Activated CD4-positive, alpha-beta T cell treated with anti-CD3 and anti-CD28 coated beads for 24 hours (primary cell): ENCODE results near the gene TSPAN2.

Experiments
- DNase-seq, 2 donors: peaks; one replicate each; pipeline ENCODE4 v3.0.0-alpha.2; 2020; ENCODE audit warnings: low read depth in 2 of 2

Gene TSPAN2

GRCh38 chr1:115113766-115114165 lies 24.5 kb upstream of the TSPAN2 start:
- no peak for DNase-seq

DNA sequence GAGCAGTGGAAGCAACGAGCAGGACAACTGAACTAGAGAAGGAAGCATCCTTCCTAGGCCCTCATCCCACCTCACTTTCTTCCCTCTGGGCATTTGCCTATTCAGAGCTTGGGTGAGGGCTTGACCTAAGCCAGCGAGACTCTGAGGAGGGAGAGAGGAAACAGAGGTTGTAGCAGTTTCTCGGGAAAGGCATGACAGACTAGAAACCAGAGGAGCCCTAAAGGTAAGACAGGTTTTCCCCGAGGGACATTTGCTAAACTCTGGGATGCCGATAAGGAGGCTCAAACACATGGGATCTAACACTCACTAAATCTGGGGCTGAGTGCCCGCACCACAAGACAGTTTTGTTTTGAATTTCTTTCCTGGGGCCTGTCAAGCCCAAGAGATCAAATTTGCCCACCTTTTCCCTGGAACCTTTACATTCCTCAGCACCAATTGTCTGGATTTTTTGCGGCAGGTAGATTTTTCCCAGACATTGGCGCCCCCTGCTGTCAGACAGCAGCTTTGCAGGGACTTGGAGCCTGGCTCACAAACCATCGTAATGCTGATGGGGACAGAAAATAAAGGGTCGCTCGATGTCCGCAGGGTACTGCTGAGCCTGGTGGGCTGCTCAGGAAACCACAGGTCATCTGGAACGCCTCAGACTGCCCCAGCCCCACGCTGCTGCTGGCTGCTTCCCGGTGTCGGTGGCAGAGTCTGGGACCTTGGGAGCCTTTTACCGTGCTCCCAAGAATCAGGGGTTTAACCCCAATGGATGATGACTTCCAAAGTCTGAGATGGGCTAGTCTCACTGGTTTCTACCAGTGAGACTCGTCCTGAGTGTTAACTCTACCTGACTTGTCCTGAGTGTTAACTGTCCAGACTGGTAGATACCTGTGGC lies 23.4 kb upstream of the TSPAN2 start:
- peak; percentile 32 to 44 for DNase-seq

- DNase-seq, result no peak
Measured at GRCh38 chr1:115107516-115108260, 18.4 kb upstream of the TSPAN2 start.

DNA sequence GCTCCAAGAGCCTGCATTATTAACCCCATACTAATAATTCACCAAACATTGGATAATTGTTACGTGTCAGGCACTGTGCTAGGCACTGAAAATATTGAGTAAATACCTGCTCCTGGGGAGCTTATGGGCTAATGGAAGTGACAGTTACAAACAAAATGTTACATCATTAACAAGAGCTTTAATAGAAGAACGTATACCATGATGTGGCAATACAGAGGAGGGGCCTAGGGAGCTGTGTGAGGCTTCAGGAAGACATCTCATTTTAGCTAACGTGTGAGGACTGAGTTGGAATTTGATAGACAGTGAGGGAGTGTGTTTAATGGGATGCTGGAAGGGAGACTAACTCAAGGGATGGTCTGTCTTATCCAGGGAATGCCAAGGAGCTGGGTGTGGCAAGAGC lies 16.5 kb upstream of the TSPAN2 start:
- no peak for DNase-seq

GRCh38 chr1:115099693-115100050 lies 10.4 kb upstream of the TSPAN2 start:
- DNase-seq, result no peak

DNA sequence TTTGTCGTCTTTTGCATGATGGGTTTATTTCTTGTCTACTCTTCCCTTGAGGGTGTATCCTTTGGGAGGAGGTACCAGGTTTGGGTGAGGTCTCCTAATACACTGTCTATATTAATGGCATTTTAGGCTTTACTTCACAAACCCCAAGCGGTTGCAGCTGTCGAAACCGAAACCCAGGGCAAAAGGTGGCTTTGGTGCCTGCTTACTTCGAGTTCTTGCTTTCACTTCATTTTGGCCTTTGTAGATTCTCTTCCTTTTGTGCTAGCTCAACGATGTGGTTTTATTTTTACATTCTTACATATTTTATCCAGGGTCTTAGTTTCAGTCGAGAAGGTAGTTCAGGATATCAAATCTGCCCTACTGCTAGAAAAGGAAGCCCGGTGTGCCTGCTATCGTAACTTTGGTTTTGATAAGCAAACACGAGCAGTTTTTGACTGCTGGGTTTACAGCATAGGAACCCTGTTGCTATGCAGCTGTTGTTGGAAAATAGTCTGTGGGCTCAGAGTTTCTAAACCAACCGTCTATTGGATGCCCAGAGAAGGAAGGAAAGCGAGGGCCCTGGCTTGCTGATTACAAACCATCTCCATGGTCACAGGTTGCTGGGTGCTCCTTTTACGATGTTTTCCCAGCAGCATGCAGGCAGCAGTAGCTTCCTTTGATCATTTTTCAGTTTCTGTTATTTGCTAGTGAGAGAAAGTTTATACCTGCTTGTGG lies 9.8 kb upstream of the TSPAN2 start:
- DNase-seq, result peak in 1 of 2 donors; percentile 35

- DNase-seq, result no peak
Measured at GRCh38 chr1:115092175-115092574, 2.9 kb upstream of the TSPAN2 start.

DNA sequence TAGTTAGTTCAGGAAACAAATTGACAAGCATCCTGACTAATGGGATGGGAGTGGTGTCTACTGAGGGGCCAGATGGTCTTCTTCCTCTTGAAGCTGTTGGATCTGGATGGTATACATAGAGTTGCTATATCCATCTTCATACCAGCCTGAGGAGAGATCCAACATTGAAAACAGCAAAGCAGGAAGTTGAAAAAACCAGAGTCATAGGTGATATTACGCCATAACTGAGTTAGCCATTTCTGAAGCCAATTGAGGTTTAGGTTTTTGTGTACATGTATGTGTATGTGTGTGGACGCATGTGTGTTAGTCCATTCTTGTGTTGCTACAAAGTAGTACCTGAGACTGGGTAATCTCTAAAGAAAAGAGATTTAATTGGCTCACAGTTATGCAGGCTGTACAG lies 2.3 kb upstream of the TSPAN2 start:
- no peak for DNase-seq

DNA sequence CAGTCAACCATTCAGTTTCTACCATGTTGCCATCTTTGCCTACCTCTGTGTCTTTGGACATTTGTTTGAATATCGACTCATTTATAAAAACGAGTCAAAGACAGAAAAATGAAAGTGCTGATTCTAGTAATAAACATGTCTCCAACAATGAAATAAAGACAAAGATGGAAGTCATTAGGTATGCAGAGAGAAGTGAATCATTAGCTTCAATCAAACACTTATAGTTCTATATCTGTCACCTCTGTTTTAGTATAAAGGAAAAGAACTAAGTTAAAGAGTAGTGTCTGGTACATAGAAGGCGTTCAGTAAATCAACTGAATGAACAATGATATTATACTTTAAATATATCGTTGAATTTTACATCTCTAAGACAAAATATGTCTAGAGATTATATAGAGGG lies 1.7 kb upstream of the TSPAN2 start:
- DNase-seq, result no peak

GRCh38 chr1:115090540-115090939 lies 1.2 kb upstream of the TSPAN2 start:
- DNase-seq, result no peak

DNA sequence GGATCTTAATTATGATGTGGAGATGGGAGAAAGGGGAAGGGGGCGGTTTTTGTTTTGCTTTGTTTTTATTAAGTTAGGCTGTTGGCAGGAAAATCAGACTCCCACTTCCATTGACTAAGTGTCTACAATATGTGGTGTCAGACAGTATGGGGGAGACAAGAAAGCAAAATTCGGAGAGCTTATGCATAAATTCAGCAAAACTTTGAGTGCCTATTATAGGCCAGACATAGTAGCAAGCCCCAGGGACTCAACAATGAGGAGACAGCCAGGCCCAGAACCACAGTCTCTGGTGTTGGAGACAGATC lies 835 bp upstream of the TSPAN2 start:
- DNase-seq, result no peak

DNA sequence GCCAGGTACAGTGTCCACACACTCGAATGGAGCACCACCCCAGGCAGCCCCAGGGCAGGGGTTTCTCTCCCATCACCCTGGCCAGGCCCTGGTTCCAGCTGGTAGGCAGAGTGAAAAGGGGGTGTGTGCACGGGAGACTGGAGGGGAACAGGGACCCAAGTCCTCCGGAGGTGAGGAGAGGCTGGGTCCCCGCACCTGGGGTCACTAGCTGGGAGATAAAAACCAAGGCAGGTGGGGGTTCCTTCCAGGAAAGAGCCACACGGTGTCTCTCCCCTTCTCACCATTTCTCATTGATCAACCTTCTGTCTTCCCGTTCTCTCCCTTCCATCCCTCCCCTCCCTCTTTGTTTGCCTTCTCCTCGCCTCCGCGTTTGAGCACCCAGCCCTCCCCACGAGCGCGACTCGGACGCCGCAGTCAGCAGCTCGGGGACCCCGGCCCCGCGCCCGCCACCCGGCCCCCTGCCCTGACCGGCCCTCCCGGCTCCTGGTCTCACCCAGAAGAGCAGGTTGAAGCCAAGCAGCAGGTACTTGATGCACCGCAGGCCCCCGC lies 358 bp downstream of the TSPAN2 start:
- DNase-seq, result no peak

- no peak for DNase-seq
Measured at GRCh38 chr1:115088115-115088778, 1.1 kb downstream of the TSPAN2 start.

- no peak for DNase-seq
Measured at GRCh38 chr1:115086176-115086830, 3.0 kb downstream of the TSPAN2 start.

GRCh38 chr1:115084902-115085511 lies 4.3 kb downstream of the TSPAN2 start:
- no peak for DNase-seq

DNA sequence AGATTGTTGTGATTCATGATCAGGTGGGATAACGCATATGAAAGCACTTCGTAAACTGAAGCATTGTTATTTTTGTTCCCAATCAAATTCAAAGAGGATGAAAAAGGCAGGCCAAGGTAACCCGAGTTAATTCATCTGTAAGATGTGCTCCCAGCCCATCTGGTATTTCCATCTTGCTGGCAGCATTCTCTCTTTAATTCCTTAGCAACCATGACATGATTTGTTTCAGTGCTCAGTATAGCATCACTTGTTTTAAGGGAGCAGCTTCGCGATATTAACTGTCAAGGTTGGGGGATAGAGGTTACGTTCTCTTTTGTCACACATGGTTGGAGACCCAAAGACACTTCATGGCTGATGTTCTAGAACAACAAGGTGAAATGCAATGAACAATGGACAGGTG lies 6.4 kb downstream of the TSPAN2 start:
- no peak for DNase-seq

DNA sequence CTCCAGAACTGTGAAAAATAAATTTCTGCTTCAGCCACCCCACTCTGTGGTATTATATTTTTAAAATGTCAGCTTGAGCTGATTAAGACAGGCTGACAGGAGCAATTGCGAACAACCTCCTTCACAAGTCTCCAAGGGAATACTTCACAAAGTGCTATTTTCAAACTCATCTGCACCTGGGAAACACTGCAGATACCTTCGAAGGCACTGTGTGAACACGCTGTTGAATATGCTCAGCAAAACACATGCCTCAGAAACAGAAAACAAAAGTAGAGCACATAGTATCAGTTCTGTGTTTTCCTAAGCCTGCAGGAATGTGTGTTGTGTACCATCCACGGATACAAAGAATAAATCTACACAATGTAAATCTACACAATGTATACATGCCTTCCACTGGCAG lies 10.6 kb downstream of the TSPAN2 start:
- no peak for DNase-seq

GRCh38 chr1:115077984-115078330 lies 11.3 kb downstream of the TSPAN2 start:
- DNase-seq, result no peak

DNA sequence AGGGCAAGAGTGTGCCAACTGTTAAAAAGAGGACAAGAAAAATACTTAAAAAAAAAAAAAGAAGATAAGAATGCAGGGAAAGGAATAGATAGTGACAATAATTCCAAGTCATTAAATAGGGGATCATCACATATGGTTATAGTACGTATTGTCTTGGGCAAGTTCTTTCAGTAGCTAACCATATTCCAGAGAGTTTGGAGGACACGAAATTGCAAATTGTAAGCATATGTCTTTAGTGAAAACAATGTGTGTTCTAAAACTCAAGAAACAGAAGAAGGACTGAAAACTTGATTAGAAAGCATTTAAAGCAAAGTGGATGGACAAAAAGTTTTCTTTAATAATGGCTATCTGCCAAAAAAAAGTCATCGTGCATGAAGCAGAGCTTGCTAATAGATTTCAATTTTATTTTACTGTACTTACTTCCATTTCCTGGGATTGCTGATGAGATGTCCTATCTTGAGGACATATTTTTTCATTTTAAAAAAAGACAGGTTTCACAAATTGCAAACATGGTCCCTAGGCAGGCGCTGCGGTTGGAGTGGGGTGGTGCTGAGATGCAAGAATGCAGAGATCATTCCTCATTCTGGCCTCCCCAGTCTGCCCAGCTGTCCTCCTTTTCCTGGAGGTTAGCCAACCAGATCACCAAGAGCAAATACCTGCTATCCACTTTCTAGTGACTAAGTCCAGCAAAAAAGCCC lies 11.9 kb downstream of the TSPAN2 start:
- no peak for DNase-seq

DNA sequence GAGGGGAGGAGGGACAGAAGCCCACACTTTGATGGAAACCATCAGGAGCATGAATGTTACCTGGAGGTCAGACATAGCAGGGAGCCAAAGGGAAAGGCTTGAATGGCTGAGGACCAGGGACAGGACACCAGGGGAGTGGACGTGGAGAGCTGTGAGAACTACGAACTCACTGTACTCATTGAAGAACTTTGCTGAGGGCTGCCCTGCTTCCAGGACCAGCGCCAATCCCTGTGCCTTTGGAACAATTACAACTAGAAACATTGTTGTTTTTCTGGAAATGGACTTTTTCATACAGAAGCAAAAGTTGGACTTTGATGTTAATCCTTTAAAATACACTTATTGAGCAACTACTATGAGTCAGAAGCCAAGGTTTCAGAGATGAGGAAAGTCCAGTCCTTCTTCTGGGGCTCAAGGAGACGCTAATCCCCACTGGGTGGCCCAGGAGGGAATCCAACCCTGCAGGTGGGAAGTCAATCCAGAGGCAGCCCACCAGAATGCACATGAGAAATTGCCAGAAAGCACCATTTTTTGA lies 12.9 kb downstream of the TSPAN2 start:
- no peak for DNase-seq
